Measurements from ENCODE around the gene KCNJ1. TPM values are rescaled to one million over a fixed set of nuclear protein-coding genes. Genes with fewer than 3 reads are reported as not detected.
A peak's percentile ranks its signal among the peaks of the same experiment; 100 is the strongest.

The KCNJ1 gene
- total and polyA plus RNA-seq, 8 donors, result 0.10 TPM; not detected in 7

GRCh38 chr11:128827191-128827893 lies 39.8 kb downstream of the KCNJ1 start:
- Histone ChIP-seq H3K4me3 (no peak overlapping the region), H3K27ac (no peak overlapping the region), H3K36me3 (no peaks in the 10 kb centered on the region), H3K4me1 (peaks cover 0 to 21% (median 11%) of the 10 kb centered on the region in 4 donors), H3K9me3 (no peaks in the 10 kb centered on the region), H3K27me3 (peaks cover 0 to 29% (median 11%) of the 10 kb centered on the region in 3 donors)
- intact Hi-C loops (cut with DNase I; ENCODE audit: low total_unique reads), result loop anchor here (10.0 kb wide), 3 partner anchors 183 to 673 kb away; no protein-coding TSS in a partner anchor
- 69 to 77% (median 70%) methylated on average over 7 of the region's 7 CpGs for WGBS, 5 donors
- TF ChIP-seq EP300 (IDR thresholded peaks at IDR 0.05), result no peak
- TF ChIP-seq POLR2AphosphoS5 (IDR thresholded peaks at IDR 0.05), result no peak
- no peak for TF ChIP-seq CTCF (IDR thresholded peaks at IDR 0.05)
- TF ChIP-seq POLR2A (IDR thresholded peaks at IDR 0.05), result no peak
- no peak for DNase-seq

GRCh38 chr11:128825050-128825784 lies 41.9 kb downstream of the KCNJ1 start:
- DNase-seq, result no peak
- intact Hi-C loops (cut with DNase I; ENCODE audit: low total_unique reads), result loop anchor here (10.0 kb wide), 3 partner anchors 180 to 670 kb away; no protein-coding TSS in a partner anchor
- no peak overlapping the region for H3K27ac ChIP-seq
- H3K4me3 ChIP-seq, result no peak overlapping the region
- no peaks in the 10 kb centered on the region for H3K9me3 ChIP-seq
- H3K27me3 ChIP-seq, result peaks cover 0 to 35% (median 11%) of the 10 kb centered on the region in 3 donors
- H3K4me1 ChIP-seq, result peaks cover 0 to 8% (median 6%) of the 10 kb centered on the region in 4 donors
- no peaks in the 10 kb centered on the region for H3K36me3 ChIP-seq
- WGBS, 5 donors, result 82 to 89% (median 89%) methylated on average over 19 to 20 of the region's 20 CpGs
- TF ChIP-seq POLR2A (IDR thresholded peaks at IDR 0.05) (no peak), CTCF (IDR thresholded peaks at IDR 0.05) (no peak), POLR2AphosphoS5 (IDR thresholded peaks at IDR 0.05) (no peak), EP300 (IDR thresholded peaks at IDR 0.05) (no peak)

GRCh38 chr11:128824191-128825049 lies 42.7 kb downstream of the KCNJ1 start:
- peaks cover 0 to 8% (median 6%) of the 10 kb centered on the region in 4 donors for H3K4me1 ChIP-seq
- H3K9me3 ChIP-seq, result no peaks in the 10 kb centered on the region
- intact Hi-C loops (cut with DNase I; ENCODE audit: low total_unique reads), result loop anchor here (10.0 kb wide), 3 partner anchors 180 to 670 kb away; no protein-coding TSS in a partner anchor
- WGBS, 5 donors, result 23 to 31% (median 28%) methylated on average over 37 to 68 of the region's 68 CpGs
- H3K4me3 ChIP-seq, result peak overlapping the region; percentile 2 to 38 (median 8)
- H3K36me3 ChIP-seq, result no peaks in the 10 kb centered on the region
- H3K27me3 ChIP-seq, result peaks cover 0 to 35% (median 11%) of the 10 kb centered on the region in 3 donors
- DNase-seq, result peak in 1 of 2 donors; percentile 70
- peak overlapping the region in 2 of 5 donors; percentile 26 to 38 for H3K27ac ChIP-seq
- TF ChIP-seq EP300 (IDR thresholded peaks at IDR 0.05) (no peak), POLR2AphosphoS5 (IDR thresholded peaks at IDR 0.05) (no peak), CTCF (IDR thresholded peaks at IDR 0.05) (no peak), POLR2A (IDR thresholded peaks at IDR 0.05) (no peak)

All from stomach (tissue), 9 donors.